Astrocyte of the spinal cord (primary cell): ENCODE measurements around the gene GLT1D1.

ENCODE experiments used
- DNase-seq: peaks from one replicate; pipeline ENCODE4 v3.0.0; 2011; ENCODE audit warnings: low read depth, low spot score
- H3K4me3 ChIP-seq: 2 replicates; pipeline ENCODE4 v1.5.1; 2011; ENCODE audit warnings: low read depth, mild to moderate bottlenecking, low read length, moderate library complexity
- CTCF ChIP-seq: IDR thresholded peaks from 2 replicates; pipeline ENCODE4 v1.5.1; 2012; ENCODE audit warnings: low read depth, mild to moderate bottlenecking, low read length, inconsistent platforms
- in situ Hi-C: cut with HindIII; loops from 2 replicates; pipeline ENCODE4 v1.10.0; 2017; ENCODE audit warnings: low sequenced_read_pairs

GLT1D1 gene

DNA sequence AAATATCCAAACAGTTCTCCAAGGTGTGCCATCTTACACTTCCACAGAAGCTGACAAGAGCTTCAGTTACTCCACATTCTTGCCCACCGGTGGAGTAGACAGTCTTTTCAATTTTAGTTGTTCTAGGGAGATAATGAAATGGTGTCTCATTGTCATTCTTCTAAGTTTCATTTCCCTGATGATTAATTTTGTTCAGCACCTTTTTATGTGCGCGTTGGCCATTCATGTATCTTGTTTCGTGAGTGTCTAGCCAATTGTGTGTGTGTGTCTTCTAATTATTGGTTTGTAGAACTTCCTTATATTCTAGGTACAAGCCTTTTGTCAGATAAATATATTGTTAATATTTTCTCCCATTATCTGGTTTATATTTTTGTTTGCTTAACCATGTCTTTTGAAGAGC, 63.1 kb downstream of the GLT1D1 start:
- in situ Hi-C loops = no loop called here
- no peak for DNase-seq
- H3K4me3 ChIP-seq = no peak overlapping the region
- TF ChIP-seq CTCF = no peak

GRCh38 chr12:128918481-128919260, 65.4 kb downstream of the GLT1D1 start:
- no peak for DNase-seq
- in situ Hi-C loops = no loop called here
- TF ChIP-seq CTCF = no peak
- H3K4me3 ChIP-seq = no peak overlapping the region

GRCh38 chr12:128920468-128920867, 67.2 kb downstream of the GLT1D1 start:
- no peak overlapping the region for H3K4me3 ChIP-seq
- in situ Hi-C loops = no loop called here
- no peak for TF ChIP-seq CTCF
- DNase-seq = no peak

GRCh38 chr12:128928361-128928760, 75.1 kb downstream of the GLT1D1 start:
- in situ Hi-C loops = no loop called here
- DNase-seq = no peak
- H3K4me3 ChIP-seq = no peak overlapping the region
- no peak for TF ChIP-seq CTCF

DNA sequence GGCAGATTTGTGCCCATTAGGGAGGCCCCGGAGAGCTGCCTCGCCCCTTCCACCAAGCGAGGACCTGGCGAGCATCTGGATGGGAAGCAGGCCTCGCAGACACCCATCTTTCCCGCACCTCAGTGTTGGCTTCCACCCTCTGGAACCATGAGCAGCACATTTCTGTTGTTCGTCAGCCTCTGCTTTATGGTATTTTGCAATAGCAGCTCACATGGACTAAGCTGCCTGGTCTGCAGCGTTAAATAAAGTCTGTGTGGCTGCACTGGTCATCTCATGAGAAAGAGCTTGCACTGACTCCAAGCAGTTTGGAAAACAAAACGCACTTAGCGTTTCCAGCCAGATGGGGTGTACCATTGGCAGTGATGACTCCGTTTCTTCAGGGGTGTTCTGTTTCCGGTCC, 75.8 kb downstream of the GLT1D1 start:
- DNase-seq = no peak
- in situ Hi-C loops = no loop called here
- no peak overlapping the region for H3K4me3 ChIP-seq
- TF ChIP-seq CTCF = no peak

- no peak for DNase-seq
- in situ Hi-C loops = no loop called here
- no peak overlapping the region for H3K4me3 ChIP-seq
- TF ChIP-seq CTCF = no peak
These were observed 77.3 kb downstream of the GLT1D1 start for GRCh38 chr12:128930606-128931005.
